HG03432 (cell line): ENCODE results near the gene CYP21A2.
"Not testable (repeated sequence)": the region's sequence is repeated elsewhere in the genome, so short reads cannot be mapped to it uniquely, and the experiment has no call there.

Experiments
- ATAC-seq: cut with Tn5 transposase; IDR thresholded peaks from one replicate; pipeline ENCODE4 v1.9.1; 2021; ENCODE audit warnings: mild to moderate bottlenecking, moderate library complexity; ENCODE audit not compliant: unreplicated experiment

CYP21A2 gene

DNA sequence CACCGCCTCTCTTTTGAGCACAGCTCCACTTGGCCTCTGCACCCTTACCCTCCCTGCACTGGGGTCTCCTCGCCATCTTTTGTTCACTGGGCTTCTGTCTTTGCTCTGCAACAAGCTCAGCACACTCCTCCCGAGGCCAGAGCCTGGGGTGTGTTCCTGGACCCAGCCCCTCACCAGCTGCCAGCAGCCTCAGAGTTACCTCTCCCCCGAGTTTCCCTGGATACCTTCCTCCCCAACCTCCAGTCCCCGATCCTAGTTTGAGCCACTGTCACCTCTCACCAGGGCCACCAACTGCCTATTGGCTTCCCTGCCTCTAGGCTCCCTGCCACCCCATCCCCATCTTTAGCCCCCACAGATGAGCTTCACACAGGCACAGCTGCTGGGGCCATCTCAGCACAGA, 12.3 kb downstream of the CYP21A2 start:
- no peak for ATAC-seq

GRCh38 chr6:32052626-32053025, 14.4 kb downstream of the CYP21A2 start:
- ATAC-seq, result not testable (repeated sequence)

DNA sequence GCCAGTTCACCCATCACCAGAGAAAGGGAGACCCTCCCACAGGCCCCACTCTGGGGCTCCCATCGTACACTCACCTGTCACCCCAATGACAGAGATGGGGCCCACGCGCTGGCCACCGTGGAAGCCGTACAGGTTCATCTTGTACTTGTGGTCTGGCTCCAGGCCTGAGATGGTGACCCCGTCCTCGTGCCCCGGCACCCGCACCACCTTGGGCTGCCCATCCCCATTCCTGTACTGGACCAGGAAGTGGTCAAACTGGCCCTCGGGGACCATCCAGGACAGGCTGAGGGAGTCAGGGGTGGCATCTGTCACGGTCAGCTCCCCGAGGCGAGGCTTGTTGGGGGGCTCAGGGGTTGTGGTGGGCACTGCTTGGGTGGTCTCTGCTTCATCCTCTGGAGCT, 15.1 kb downstream of the CYP21A2 start:
- not testable (repeated sequence) for ATAC-seq

DNA sequence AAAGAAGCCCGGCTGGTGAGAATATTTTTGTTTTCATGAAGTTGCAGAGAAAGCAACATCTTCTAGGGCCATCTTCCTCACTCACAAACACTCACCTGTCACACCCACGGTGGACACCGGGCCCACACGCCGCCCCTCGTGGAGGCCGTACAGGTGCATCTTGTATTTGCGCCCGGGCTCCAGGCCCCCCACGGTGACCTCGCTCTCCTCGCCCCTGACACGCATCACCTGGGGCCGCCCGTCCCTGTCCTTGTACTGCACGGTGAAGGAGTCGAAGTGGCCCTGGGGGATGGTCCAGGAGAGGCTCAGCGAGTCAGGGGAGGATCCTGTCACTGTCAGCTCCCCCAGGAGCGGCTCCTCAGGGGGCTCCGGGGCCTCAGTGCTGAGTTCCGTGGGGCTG, 17.5 kb downstream of the CYP21A2 start:
- ATAC-seq, result not testable (repeated sequence)

DNA sequence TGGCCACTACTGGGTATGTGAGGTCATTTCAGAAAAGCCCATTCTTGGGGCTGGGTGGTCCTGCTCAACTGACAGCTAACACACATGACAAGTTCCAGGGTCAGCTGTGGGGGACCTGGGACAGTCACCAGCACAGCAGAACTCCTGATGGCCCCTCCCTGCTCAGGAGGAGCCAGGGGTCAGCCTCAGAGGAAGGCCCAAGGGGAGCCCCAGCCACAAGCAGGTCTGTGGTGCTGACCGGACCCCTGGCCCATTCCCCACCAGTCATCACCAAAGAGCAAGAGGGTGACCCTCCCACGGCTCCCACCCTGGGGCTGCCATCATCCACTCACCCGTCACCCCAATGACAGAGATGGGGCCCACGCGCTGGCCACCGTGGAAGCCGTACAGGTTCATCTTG, 18.0 kb downstream of the CYP21A2 start:
- no peak for ATAC-seq

- ATAC-seq, result no peak
These were observed 19.8 kb downstream of the CYP21A2 start for GRCh38 chr6:32057966-32058365.

DNA sequence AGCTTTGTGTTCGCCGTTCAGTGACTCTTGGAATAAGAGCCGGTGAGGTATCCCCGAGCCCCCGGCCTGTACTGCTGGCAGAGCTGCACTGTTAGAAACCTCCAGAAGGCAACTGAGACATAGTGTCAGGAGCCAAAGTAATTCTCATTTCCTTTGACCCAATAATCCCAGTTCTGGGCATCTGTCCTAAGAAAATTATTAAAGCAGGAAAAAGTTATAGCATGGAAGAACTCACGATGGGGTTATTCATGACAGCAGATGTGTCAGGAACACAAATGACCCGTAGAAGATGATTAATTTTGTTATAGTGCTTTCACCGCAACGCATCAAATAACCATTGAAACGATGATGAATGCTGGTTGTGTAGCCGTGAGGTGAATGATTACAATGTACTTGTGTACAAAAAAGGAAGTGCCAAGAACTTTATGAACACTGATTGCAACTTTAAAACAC, 20.3 kb downstream of the CYP21A2 start:
- ATAC-seq, result no peak

DNA sequence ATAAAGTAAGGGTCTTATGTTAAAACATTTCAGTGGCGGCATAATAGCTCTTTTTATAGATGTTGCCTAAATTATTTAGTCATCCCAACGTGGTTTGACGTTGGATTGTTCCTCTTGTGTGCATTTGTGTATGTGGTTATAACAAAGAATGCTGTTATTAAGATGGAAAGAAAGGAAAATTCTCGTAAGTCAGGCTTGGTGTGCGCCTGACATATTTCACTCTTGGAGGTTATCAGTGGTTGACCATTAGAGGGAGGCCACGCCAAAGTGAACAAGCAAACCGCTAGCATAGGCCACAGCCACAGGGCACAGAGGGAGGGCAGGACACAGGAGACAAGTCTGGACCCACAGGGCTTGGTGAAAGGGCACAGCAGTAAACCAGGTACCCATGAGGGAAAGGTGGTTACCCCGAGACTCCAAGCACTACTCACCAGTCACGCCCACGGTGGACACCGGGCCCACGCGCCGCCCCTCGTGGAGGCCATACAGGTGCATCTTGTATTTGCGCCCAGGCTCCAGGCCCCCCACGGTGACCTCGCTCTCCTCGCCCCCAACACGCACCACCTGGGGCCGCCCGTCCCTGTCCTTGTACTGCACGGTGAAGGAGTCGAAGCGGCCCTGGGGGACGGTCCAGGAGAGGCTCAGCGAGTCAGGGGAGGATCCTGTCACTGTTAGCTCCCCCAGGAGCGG, 22.9 kb downstream of the CYP21A2 start:
- no peak for ATAC-seq

DNA sequence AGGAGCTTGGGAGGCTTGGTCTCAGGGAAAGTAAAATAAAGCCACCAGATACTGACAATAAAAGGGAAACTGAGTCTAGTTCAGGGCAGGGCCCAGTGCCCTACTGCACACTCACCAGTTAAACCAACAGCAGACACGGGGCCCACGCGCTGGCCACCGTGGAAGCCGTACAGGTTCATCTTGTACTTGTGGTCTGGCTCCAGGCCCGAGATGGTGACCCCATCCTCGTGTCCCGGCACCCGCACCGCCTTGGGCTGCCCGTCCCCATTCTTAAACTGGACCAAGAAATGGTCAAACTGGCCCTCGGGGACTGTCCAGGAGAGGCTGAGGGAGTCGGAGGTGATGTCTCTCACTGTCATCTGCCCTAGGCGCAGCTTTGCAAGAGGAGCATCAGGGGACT, 26.5 kb downstream of the CYP21A2 start:
- ATAC-seq, result no peak

- ATAC-seq, result not testable (repeated sequence)
These were observed 29.3 kb downstream of the CYP21A2 start for GRCh38 chr6:32067521-32067920.

- ATAC-seq, result not testable (repeated sequence)
These were observed 30.1 kb downstream of the CYP21A2 start for GRCh38 chr6:32068315-32068714.

DNA sequence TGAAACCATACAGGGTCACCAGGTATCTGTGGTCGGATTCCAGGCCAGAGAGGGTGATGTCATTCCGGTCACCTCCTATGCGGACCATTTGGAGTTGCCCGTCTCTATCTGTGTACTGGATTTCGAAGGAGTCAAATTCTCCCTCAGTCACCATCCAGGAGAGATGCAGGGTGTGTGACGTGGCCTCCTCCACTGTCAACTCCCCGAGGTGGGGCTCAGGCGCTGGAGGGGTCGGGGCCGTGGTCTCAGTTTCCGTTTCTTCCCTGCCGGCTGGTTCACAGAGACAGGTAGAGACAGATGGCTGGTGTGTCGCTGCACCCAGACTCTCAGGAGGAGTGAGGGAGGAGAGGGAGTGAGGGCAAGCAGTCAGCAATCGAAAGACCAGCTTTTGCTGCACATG, 30.7 kb downstream of the CYP21A2 start:
- no peak for ATAC-seq

DNA sequence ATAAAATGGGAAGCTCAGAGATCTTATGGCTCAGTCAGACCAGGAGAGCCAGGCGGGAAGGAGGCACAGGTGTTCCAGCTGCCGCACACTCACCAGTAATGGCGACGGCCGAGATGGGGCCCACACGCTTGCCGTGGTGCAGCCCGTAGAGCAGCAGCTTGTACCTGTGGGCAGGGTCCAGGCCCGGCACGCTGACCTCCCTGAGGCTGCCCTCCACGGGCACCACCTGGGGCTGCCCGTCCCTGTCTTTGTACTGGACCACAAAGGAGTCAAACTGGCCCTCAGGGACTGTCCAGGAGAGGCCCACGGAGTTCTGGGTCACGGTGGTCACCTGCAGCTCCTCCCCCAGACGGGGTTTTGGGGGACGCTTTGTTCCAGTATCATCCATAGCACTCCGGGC, 31.2 kb downstream of the CYP21A2 start:
- no peak for ATAC-seq

GRCh38 chr6:32069878-32070515, 31.8 kb downstream of the CYP21A2 start:
- ATAC-seq, result no peak

- no peak for ATAC-seq
These were observed 32.8 kb downstream of the CYP21A2 start for GRCh38 chr6:32070814-32071543.

- ATAC-seq, result no peak
These were observed 34.9 kb downstream of the CYP21A2 start for GRCh38 chr6:32073101-32073500.

DNA sequence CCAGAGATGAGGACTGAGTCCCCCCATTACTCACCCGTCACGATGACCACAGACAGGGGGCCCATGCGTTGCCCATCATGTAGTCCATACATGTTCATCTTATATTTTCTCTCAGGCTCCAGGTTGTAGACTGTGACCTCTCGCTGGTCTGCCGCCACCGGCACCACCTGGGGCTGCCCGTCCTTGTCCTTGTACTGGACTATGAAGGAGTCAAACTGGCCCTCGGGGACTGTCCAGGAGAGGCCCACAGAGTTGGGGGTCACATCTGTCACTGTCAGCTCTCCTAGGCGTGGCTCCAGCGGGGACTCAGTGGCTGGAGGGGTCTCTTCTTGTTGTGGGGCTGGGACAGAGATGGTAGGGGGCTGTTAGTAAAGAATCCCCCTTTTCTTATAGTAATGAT, 35.4 kb downstream of the CYP21A2 start:
- ATAC-seq, result no peak

- ATAC-seq, result no peak
These were observed 36.8 kb downstream of the CYP21A2 start for GRCh38 chr6:32074996-32075532.

DNA sequence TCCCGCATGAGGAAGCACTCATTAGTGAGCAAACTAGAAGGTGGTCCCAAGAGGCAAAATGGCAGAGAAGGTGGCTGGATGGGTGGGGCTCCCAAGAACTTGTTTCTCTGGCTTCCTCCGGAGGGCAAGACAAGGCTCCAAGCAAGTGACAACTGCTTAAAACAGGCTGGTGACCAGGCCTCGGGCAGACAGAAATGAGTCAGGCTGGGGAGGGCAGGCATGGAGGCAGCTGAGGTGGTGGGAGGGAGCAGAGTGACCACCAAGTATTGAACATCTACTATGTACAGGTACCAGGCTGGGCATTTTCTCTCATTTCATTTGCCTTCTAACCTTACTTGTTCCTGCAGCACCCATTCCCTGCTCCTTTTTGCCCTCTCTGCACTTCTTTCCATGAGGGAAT, 37.6 kb downstream of the CYP21A2 start:
- ATAC-seq, result no peak

GRCh38 chr6:32076321-32076809, 38.1 kb downstream of the CYP21A2 start:
- no peak for ATAC-seq

DNA sequence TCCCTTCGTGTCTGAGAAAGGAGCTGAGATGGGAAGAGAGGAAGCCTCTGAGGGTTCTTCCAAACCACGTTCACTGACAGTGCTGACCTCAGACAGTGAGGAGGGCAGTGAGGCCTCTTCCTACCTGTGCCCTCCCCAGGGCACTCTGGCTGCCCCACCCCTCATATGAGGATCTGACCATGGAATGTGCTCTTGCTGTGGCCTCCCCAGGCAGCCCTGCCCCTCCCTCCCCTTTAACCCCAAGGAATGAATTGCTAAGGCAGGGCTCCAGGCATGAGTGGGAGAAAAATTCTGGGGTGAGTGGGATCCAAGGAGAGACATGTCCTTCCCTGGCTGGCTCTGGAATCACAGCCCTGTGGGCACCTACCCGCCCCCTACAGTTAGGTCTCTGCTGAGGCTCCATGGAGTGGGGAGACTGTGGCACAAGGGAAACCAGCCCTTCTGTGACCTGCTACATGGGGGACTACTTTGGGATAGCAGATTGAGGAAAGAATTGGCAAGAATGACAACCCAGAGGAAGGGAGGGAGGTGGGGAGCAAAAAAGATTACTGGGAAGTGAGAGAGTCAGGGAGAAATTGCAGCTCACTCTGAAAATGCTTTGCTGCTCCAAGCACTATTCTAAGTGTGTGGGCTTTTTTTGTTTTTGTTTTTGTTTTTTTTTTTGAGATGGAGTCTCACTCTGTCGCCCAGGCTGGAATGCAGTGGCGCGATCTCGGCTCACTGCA, 41.5 kb downstream of the CYP21A2 start:
- ATAC-seq, result no peak
